ENCODE measurements around the gene NLRP1.
A peak's percentile ranks its signal among the peaks of the same experiment; 100 is the strongest.

Gene NLRP1

GRCh38 chr17:5526821-5527598 is 57.3 kb downstream of the NLRP1 start:
- TF ChIP-seq CTCF (IDR thresholded peaks at IDR 0.05; ENCODE audit: control insufficient read depth, insufficient read depth, low read depth, low read length, missing control alignments) = no peak
- peak; percentile 87 for DNase-seq (ENCODE audit: low read depth)
- H3K4me3 ChIP-seq (ENCODE audit: control insufficient read depth, low read depth, low read length) = no peak overlapping the region

- no peak for DNase-seq (ENCODE audit: low read depth)
- no peak for TF ChIP-seq CTCF (IDR thresholded peaks at IDR 0.05; ENCODE audit: control insufficient read depth, insufficient read depth, low read depth, low read length, missing control alignments)
- H3K4me3 ChIP-seq (ENCODE audit: control insufficient read depth, low read depth, low read length) = no peak overlapping the region
Observed at GRCh38 chr17:5523249-5523648, 61.1 kb downstream of the NLRP1 start.

DNA sequence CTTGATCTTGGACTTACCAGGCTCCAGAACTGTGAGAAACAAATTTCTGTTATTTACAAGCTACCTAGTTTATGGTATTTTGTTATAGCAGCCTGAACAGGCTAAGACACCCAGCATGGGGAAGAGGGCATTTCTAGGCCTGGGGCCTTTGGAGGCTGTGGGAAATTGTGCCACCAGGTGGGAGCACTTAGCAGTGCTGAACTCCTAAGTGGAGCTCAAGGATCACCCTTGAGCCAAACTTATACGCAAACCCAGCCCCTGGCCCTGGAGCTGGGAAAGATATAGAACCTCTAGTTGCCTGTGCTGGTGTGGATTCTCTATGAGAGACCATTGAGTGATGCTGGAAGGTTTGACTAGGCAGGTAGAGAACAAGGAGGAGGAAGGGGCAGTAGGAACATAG is 61.8 kb downstream of the NLRP1 start:
- no peak overlapping the region for H3K4me3 ChIP-seq (ENCODE audit: control insufficient read depth, low read depth, low read length)
- TF ChIP-seq CTCF (IDR thresholded peaks at IDR 0.05; ENCODE audit: control insufficient read depth, insufficient read depth, low read depth, low read length, missing control alignments) = no peak

DNA sequence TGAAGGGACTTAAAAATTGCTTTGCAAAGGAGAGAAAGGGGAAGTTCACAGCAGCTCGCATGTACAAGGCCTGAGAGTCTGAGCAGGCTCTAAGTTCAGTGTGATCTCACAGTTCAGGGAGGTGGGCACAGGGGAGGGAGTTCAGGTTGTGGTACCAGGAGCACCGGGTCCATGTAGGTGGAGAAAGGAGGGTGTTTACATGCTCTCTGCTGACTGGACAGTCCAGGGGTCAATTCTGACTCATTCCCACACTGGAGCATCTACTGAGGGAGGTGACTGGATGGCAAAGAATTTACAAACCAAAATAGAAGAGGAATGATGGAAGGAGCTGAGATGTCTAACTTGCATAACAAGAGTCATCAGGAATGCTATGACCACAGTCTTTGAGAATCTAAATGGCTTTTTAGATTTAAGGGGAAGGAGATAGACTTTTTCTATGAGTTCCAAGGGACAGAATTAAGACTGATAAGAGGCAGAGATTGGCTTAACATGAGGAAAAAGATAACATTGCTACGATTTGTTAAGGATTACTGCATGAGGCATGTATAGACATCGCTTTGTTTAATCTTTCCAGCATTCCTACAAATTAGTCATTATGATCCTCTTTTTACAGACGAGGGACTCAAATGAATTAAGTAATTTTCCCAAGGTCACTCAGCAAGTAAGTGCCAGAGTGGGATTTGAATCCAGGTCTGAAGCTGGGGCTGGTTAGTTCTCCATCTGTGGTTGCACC is 68.1 kb downstream of the NLRP1 start:
- peak; percentile 90 for DNase-seq (ENCODE audit: low read depth)
- H3K4me3 ChIP-seq (ENCODE audit: control insufficient read depth, low read depth, low read length) = no peak overlapping the region
- no peak for TF ChIP-seq CTCF (IDR thresholded peaks at IDR 0.05; ENCODE audit: control insufficient read depth, insufficient read depth, low read depth, low read length, missing control alignments)

More for the DNA sequence above, 61.8 kb downstream of the NLRP1 start:
- no peak for DNase-seq (ENCODE audit: low read depth)

- no peak overlapping the region for H3K4me3 ChIP-seq (ENCODE audit: control insufficient read depth, low read depth, low read length)
- no peak for TF ChIP-seq CTCF (IDR thresholded peaks at IDR 0.05; ENCODE audit: control insufficient read depth, insufficient read depth, low read depth, low read length, missing control alignments)
- DNase-seq (ENCODE audit: low read depth) = no peak
Observed at GRCh38 chr17:5514976-5515375, 69.3 kb downstream of the NLRP1 start.

DNA sequence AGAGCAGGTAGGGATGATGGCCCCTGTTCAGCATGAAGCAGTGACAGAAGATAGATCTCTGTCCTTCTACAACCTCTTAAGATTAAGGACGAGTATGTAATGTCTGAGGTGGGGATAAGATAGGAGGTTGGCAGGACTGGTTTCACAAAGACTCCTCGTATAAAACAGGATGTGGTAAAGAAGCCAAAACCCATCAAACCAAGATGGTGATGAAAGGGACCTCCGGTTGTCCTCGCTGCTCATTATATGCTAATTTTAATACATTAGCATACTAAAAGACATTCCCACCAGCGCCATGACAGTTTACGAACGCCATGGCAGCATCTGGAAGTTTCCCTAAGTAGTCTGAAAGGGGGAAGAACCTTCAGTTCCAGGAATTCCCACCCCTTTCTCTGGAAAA is 70.7 kb downstream of the NLRP1 start:
- no peak for TF ChIP-seq CTCF (IDR thresholded peaks at IDR 0.05; ENCODE audit: control insufficient read depth, insufficient read depth, low read depth, low read length, missing control alignments)
- DNase-seq (ENCODE audit: low read depth) = no peak
- no peak overlapping the region for H3K4me3 ChIP-seq (ENCODE audit: control insufficient read depth, low read depth, low read length)

All from AG09309 (cell line).